WERI-Rb-1 (cell line): ENCODE results near the gene SLC16A14.

ENCODE experiments used
- DNase-seq: peaks from one replicate; pipeline ENCODE4 v3.0.0-alpha.2; 2020
- H3K27ac ChIP-seq: fragments of 250-450 bp; sonication (Bioruptor Pico); 2 replicates; pipeline ENCODE4 v1.5.1; 2020; ENCODE audit warnings: mild to moderate bottlenecking, moderate library complexity
- H3K27me3 ChIP-seq: fragments of 250-450 bp; sonication (Bioruptor Pico); 2 replicates; pipeline ENCODE4 v1.5.1; 2021; ENCODE audit warnings: mild to moderate bottlenecking, low read depth, moderate library complexity; ENCODE audit not compliant: insufficient read depth, severe bottlenecking
- H3K36me3 ChIP-seq: fragments of 250-450 bp; sonication (Bioruptor Pico); 2 replicates; pipeline ENCODE4 v1.5.1; 2020; ENCODE audit warnings: mild to moderate bottlenecking, moderate library complexity
- H3K4me3 ChIP-seq: 2 replicates; pipeline ENCODE4 v1.5.1; 2011; ENCODE audit warnings: low read depth, mild to moderate bottlenecking, control low read depth, low read length
- H3K9me3 ChIP-seq: fragments of 250-450 bp; sonication (Bioruptor Pico); 2 replicates; pipeline ENCODE4 v1.5.1; 2021; ENCODE audit warnings: mild to moderate bottlenecking, moderate library complexity; ENCODE audit not compliant: severe bottlenecking
- CTCF ChIP-seq: IDR thresholded peaks from 2 replicates; pipeline ENCODE4 v1.5.1; 2011; ENCODE audit warnings: low read depth, mild to moderate bottlenecking, control low read depth, inconsistent platforms, low read length

SLC16A14 gene

GRCh38 chr2:230010501-230010900, 58.2 kb downstream of the SLC16A14 start:
- no peak for DNase-seq
- no peak for TF ChIP-seq CTCF
- no peaks in the 10 kb centered on the region for H3K9me3 ChIP-seq

GRCh38 chr2:230008708-230009066, 60.0 kb downstream of the SLC16A14 start:
- H3K27me3 ChIP-seq = no peaks in the 10 kb centered on the region
- no peak for DNase-seq
- H3K4me3 ChIP-seq = no peak overlapping the region
- no peaks in the 10 kb centered on the region for H3K9me3 ChIP-seq
- no peak for TF ChIP-seq CTCF
- H3K27ac ChIP-seq = no peak overlapping the region
- no peaks in the 10 kb centered on the region for H3K36me3 ChIP-seq

More at GRCh38 chr2:230010501-230010900, 58.2 kb downstream of the SLC16A14 start:
- H3K36me3 ChIP-seq = no peaks in the 10 kb centered on the region
- H3K27me3 ChIP-seq = no peaks in the 10 kb centered on the region
- H3K4me3 ChIP-seq = no peak overlapping the region
- no peak overlapping the region for H3K27ac ChIP-seq

- Histone ChIP-seq H3K27me3 (no peaks in the 10 kb centered on the region), H3K9me3 (no peaks in the 10 kb centered on the region), H3K36me3 (no peaks in the 10 kb centered on the region), H3K4me3 (no peak overlapping the region), H3K27ac (no peak overlapping the region)
- peak; percentile 55 for TF ChIP-seq CTCF
- DNase-seq = peak; percentile 67
Measured at GRCh38 chr2:230007931-230008707, 60.6 kb downstream of the SLC16A14 start.

GRCh38 chr2:230000118-230000841, 68.4 kb downstream of the SLC16A14 start:
- no peak for DNase-seq
- Histone ChIP-seq H3K36me3 (no peaks in the 10 kb centered on the region), H3K27me3 (no peaks in the 10 kb centered on the region), H3K9me3 (no peaks in the 10 kb centered on the region), H3K27ac (no peak overlapping the region), H3K4me3 (no peak overlapping the region)
- no peak for TF ChIP-seq CTCF

- Histone ChIP-seq H3K4me3 (no peak overlapping the region), H3K27ac (no peak overlapping the region), H3K9me3 (no peaks in the 10 kb centered on the region), H3K36me3 (no peaks in the 10 kb centered on the region), H3K27me3 (no peaks in the 10 kb centered on the region)
- TF ChIP-seq CTCF = no peak
- no peak for DNase-seq
Measured at GRCh38 chr2:229997565-229997964, 71.2 kb downstream of the SLC16A14 start.
